Activated naive CD8-positive, alpha-beta T cell treated with anti-CD3 and anti-CD28 coated beads, Interleukin-2, amount 50 U/mL, for 16 hours (primary cell): ENCODE measurements around the gene TTBK1.

Experiments used
- DNase-seq: peaks from one replicate; pipeline ENCODE4 v3.0.0-alpha.2; 2020; ENCODE audit warnings: low read depth, low spot score

The TTBK1 gene

GRCh38 chr6:43271944-43272343 is 28.7 kb downstream of the TTBK1 start:
- no peak for DNase-seq

GRCh38 chr6:43273707-43274106 is 30.4 kb downstream of the TTBK1 start:
- no peak for DNase-seq

GRCh38 chr6:43274127-43274915 is 31.0 kb downstream of the TTBK1 start:
- DNase-seq, result no peak

- no peak for DNase-seq
These were observed 31.8 kb downstream of the TTBK1 start for GRCh38 chr6:43274916-43275597.

GRCh38 chr6:43275801-43276576 is 32.7 kb downstream of the TTBK1 start:
- no peak for DNase-seq

GRCh38 chr6:43276577-43277305 is 33.5 kb downstream of the TTBK1 start:
- no peak for DNase-seq

GRCh38 chr6:43277306-43277642 is 34.0 kb downstream of the TTBK1 start:
- DNase-seq, result no peak

- no peak for DNase-seq
These were observed 34.6 kb downstream of the TTBK1 start for GRCh38 chr6:43277643-43278523.

GRCh38 chr6:43278524-43279078 is 35.3 kb downstream of the TTBK1 start:
- no peak for DNase-seq

GRCh38 chr6:43280234-43280633 is 37.0 kb downstream of the TTBK1 start:
- DNase-seq, result no peak

GRCh38 chr6:43282060-43282459 is 38.8 kb downstream of the TTBK1 start:
- no peak for DNase-seq

- no peak for DNase-seq
These were observed 39.6 kb downstream of the TTBK1 start for GRCh38 chr6:43282636-43283513.

GRCh38 chr6:43283514-43283901 is 40.2 kb downstream of the TTBK1 start:
- no peak for DNase-seq

GRCh38 chr6:43283905-43284304 is 40.6 kb downstream of the TTBK1 start:
- no peak for DNase-seq

GRCh38 chr6:43284991-43285781 is 41.9 kb downstream of the TTBK1 start:
- no peak for DNase-seq

GRCh38 chr6:43285832-43286231 is 42.6 kb downstream of the TTBK1 start:
- no peak for DNase-seq

- DNase-seq, result no peak
These were observed 43.2 kb downstream of the TTBK1 start for GRCh38 chr6:43286456-43286979.

- DNase-seq, result no peak
These were observed 43.9 kb downstream of the TTBK1 start for GRCh38 chr6:43286980-43287716.
